ENCODE measurements around the gene SLC16A7.

GRCh38 chr12:59827767-59828166 is 231.9 kb downstream of the SLC16A7 start:
- no peak for TF ChIP-seq POLR2AphosphoS5 (IDR thresholded peaks at IDR 0.05)
- TF ChIP-seq, protein P1, sequence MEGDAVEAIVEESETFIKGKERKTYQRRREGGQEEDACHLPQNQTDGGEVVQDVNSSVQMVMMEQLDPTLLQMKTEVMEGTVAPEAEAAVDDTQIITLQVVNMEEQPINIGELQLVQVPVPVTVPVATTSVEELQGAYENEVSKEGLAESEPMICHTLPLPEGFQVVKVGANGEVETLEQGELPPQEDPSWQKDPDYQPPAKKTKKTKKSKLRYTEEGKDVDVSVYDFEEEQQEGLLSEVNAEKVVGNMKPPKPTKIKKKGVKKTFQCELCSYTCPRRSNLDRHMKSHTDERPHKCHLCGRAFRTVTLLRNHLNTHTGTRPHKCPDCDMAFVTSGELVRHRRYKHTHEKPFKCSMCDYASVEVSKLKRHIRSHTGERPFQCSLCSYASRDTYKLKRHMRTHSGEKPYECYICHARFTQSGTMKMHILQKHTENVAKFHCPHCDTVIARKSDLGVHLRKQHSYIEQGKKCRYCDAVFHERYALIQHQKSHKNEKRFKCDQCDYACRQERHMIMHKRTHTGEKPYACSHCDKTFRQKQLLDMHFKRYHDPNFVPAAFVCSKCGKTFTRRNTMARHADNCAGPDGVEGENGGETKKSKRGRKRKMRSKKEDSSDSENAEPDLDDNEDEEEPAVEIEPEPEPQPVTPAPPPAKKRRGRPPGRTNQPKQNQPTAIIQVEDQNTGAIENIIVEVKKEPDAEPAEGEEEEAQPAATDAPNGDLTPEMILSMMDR (IDR thresholded peaks at IDR 0.05): no peak
